ENCODE measurements around the gene CPTP. TPM values are rescaled to one million over a fixed set of nuclear protein-coding genes. Genes with fewer than 3 reads are reported as not detected.

Gene CPTP
- total and polyA plus RNA-seq, 11 donors: 50.7 to 226 (median 72.4) TPM

- H3K4me3 ChIP-seq: peak overlapping the region; percentile 17 to 95 (median 90)
- H3K9me3 ChIP-seq: no peaks in the 10 kb centered on the region
- TF ChIP-seq, protein P1, sequence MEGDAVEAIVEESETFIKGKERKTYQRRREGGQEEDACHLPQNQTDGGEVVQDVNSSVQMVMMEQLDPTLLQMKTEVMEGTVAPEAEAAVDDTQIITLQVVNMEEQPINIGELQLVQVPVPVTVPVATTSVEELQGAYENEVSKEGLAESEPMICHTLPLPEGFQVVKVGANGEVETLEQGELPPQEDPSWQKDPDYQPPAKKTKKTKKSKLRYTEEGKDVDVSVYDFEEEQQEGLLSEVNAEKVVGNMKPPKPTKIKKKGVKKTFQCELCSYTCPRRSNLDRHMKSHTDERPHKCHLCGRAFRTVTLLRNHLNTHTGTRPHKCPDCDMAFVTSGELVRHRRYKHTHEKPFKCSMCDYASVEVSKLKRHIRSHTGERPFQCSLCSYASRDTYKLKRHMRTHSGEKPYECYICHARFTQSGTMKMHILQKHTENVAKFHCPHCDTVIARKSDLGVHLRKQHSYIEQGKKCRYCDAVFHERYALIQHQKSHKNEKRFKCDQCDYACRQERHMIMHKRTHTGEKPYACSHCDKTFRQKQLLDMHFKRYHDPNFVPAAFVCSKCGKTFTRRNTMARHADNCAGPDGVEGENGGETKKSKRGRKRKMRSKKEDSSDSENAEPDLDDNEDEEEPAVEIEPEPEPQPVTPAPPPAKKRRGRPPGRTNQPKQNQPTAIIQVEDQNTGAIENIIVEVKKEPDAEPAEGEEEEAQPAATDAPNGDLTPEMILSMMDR (IDR thresholded peaks at IDR 0.05): no peak
- peak in 1 of 2 donors; percentile 16 for TF ChIP-seq POLR2A (IDR thresholded peaks at IDR 0.05)
- intact Hi-C loops (cut with DNase I): no loop called here
- ATAC-seq (peak; percentile 0 to 50 (median 8)), DNase-seq (peak; percentile 82 to 91 (median 85))
- H3K27ac ChIP-seq: peak overlapping the region; percentile 46 to 87 (median 80)
- 20 to 36% (median 30%) methylated on average over 15 to 29 of the region's 29 CpGs for whole genome bisulfite sequencing, 4 donors
- no peaks in the 10 kb centered on the region for H3K27me3 ChIP-seq
- peaks cover 0 to 10% (median 0%) of the 10 kb centered on the region in 9 donors for H3K36me3 ChIP-seq
- peaks cover 18 to 56% (median 43%) of the 10 kb centered on the region in 12 donors for H3K4me1 ChIP-seq
Measured at GRCh38 chr1:1304331-1305299, 20.0 kb upstream of the CPTP start.

DNA sequence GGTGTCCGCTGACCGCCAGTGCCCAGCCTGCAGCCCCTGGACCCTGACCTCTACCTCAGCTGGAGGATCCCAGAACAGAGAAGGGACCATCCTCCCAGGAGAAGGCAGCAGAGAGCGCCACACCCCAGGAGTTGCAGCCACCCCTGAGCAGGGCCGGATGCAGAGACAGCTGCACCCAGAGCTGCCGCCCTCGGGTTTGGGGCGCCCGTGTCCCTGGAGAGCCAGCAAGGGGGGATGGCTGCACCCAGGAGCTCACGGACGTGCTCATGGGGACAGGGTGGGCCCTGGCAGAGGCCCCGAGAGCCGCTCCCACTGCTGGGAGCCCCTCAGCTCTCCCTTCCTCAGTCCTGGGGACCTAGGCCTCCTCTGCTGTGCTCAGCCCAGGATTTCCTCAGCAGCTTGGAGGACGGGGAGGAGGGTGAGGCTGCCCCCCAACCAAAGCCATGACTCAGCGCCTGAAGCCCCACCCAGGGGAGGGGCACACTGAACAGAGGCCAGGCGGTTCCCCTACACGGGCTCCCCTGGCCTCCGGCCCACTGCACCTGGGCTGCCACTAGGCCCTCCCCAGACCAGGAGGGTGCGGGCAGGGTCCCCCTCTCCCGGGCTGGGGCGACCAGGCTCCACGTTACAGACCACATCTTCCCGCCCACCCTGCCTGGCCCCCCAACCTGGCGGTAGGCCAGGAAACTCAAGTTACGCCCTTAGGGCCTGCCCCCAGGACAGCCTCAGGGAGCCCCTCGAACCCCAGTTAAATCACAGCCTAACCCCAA is 19.1 kb upstream of the CPTP start:
- H3K4me3 ChIP-seq: peak overlapping the region; percentile 17 to 95 (median 90)
- peak; percentile 72 to 87 (median 82) for DNase-seq
- H3K27ac ChIP-seq: peak overlapping the region; percentile 46 to 87 (median 80)
- intact Hi-C loops (cut with DNase I): no loop called here
- H3K9me3 ChIP-seq: no peaks in the 10 kb centered on the region
- no peaks in the 10 kb centered on the region for H3K27me3 ChIP-seq
- H3K36me3 ChIP-seq: peaks cover 0 to 10% (median 3%) of the 10 kb centered on the region in 9 donors
- TF ChIP-seq POLR2A (IDR thresholded peaks at IDR 0.05): no peak
- TF ChIP-seq, protein P1 (IDR thresholded peaks at IDR 0.05): peak in 1 of 12 donors; percentile 13
- WGBS, 4 donors: 22 to 46% (median 32%) methylated on average over 14 to 25 of the region's 25 CpGs
- peaks cover 18 to 60% (median 45%) of the 10 kb centered on the region in 12 donors for H3K4me1 ChIP-seq
- peak; percentile 9 to 58 (median 22) for ATAC-seq

GRCh38 chr1:1306070-1306660 is 18.4 kb upstream of the CPTP start:
- intact Hi-C loops (cut with DNase I): no loop called here
- peak overlapping the region; percentile 46 to 87 (median 80) for H3K27ac ChIP-seq
- no peaks in the 10 kb centered on the region for H3K27me3 ChIP-seq
- DNase-seq: no peak
- no peaks in the 10 kb centered on the region for H3K9me3 ChIP-seq
- H3K4me1 ChIP-seq: peaks cover 18 to 60% (median 45%) of the 10 kb centered on the region in 12 donors
- TF ChIP-seq, protein P1 (IDR thresholded peaks at IDR 0.05): peak in 2 of 12 donors; percentile 8
- no peak for TF ChIP-seq POLR2A (IDR thresholded peaks at IDR 0.05)
- H3K36me3 ChIP-seq: peaks cover 0 to 16% (median 9%) of the 10 kb centered on the region in 9 donors
- peak overlapping the region in 10 of 12 donors; percentile 82 to 95 (median 90) for H3K4me3 ChIP-seq
- WGBS, 4 donors: 24 to 43% (median 32%) methylated on average over 7 to 11 of the region's 11 CpGs
- ATAC-seq: no peak

Data from heart left ventricle (tissue), 16 donors.